GM12864 (cell line): Measurements from ENCODE around the gene MZB1.

Source experiments
- DNase-seq: peaks from one replicate; pipeline ENCODE4 v3.0.0-alpha.2; 2011; ENCODE audit warnings: low read depth
- H3K4me3 ChIP-seq: 2 replicates; pipeline ENCODE4 v1.5.1; 2011; ENCODE audit warnings: mild to moderate bottlenecking, low read depth, low read length, control low read depth
- TF ChIP-seq, protein P1 (sequence below): IDR thresholded peaks from 2 replicates; pipeline ENCODE4 v1.5.1; 2011; ENCODE audit warnings: low read depth, mild to moderate bottlenecking, moderate library complexity, low read length, control low read depth, inconsistent platforms; ENCODE audit errors: missing control alignments

The MZB1 gene

GRCh38 chr5:139389701-139390638, at the start of gene MZB1:
Gene MZB1, minus strand, starts transcription at chr5:139389913. Its CDS starts 57 bp downstream, at chr5:139389856.
- H3K4me3 ChIP-seq: peak within 1 kb of the TSS; percentile 88
- TF ChIP-seq, protein P1, sequence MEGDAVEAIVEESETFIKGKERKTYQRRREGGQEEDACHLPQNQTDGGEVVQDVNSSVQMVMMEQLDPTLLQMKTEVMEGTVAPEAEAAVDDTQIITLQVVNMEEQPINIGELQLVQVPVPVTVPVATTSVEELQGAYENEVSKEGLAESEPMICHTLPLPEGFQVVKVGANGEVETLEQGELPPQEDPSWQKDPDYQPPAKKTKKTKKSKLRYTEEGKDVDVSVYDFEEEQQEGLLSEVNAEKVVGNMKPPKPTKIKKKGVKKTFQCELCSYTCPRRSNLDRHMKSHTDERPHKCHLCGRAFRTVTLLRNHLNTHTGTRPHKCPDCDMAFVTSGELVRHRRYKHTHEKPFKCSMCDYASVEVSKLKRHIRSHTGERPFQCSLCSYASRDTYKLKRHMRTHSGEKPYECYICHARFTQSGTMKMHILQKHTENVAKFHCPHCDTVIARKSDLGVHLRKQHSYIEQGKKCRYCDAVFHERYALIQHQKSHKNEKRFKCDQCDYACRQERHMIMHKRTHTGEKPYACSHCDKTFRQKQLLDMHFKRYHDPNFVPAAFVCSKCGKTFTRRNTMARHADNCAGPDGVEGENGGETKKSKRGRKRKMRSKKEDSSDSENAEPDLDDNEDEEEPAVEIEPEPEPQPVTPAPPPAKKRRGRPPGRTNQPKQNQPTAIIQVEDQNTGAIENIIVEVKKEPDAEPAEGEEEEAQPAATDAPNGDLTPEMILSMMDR: no peak
- peak; percentile 95 for DNase-seq

DNA sequence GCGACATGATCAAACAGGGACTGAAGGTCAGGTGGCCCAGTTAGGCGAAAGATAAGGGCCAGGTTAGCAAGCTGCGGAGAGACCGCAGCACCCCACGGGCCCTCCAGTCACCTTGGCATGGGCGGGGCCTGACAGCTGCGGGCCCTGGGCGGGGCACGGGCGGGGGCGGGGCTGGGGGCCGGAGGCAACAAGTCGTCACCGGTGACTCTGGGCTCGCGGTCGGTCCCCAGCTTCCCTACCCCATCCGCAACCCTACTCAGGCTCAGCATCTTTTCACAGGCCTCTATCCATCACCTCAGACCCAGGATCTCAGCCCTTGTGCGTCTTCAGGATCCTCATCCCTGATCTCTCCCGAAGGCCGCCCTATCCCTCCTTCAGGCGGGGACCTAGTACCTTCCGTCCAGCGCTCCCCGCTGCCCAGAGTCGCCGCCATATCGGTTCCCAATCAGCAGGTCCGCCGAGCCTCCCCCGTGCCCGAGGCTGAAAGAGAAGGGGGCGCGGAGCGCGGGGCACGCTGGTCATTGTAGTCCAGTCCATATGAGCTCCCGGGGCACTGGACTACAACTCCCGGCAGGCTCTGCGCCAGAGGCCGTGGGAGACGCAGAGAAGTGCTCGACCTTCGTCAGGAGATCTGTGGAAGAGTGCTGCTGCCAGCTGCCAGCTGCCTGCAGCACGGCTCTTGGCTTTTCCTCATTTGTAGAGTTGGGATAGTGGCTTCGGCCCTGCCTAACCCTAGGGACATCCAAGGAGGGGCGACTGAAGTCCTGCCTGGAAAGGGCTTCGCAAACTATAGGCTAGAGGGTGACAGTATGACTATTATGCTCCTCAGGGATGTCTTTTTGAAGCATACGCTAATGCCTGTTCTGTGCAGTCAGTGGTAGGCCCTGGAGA, 49.5 kb upstream of the MZB1 start, which contains the start of gene DNAJC18:
DNAJC18 (minus strand) TSS at position 513 of the 891 bp plus-strand sequence; CDS start at position 433, 80 bp downstream.
- TF ChIP-seq, protein P1: no peak
- H3K4me3 ChIP-seq: peak within 1 kb of the TSS; percentile 73
- peak; percentile 62 for DNase-seq

- H3K4me3 ChIP-seq: peak overlapping the region; percentile 73
- TF ChIP-seq, protein P1: no peak
- DNase-seq: no peak
Measured at GRCh38 chr5:139438707-139439012, 48.9 kb upstream of the MZB1 start.

GRCh38 chr5:139435676-139436075, 46.0 kb upstream of the MZB1 start:
- TF ChIP-seq, protein P1: no peak
- DNase-seq: no peak
- H3K4me3 ChIP-seq: no peak overlapping the region

- no peak for DNase-seq
- TF ChIP-seq, protein P1: no peak
- no peak overlapping the region for H3K4me3 ChIP-seq
Measured at GRCh38 chr5:139431706-139432105, 42.0 kb upstream of the MZB1 start.

GRCh38 chr5:139430015-139430414, 40.3 kb upstream of the MZB1 start:
- no peak for DNase-seq
- H3K4me3 ChIP-seq: no peak overlapping the region
- TF ChIP-seq, protein P1: no peak
